GM20000 (cell line): ENCODE data around the gene ANKRD6.

Experiments used
- DNase-seq: peaks from one replicate; pipeline ENCODE4 v3.0.0; 2012; ENCODE audit warnings: low spot score
- CTCF ChIP-seq: IDR thresholded peaks from 2 replicates; pipeline ENCODE4 v1.5.1; 2012; ENCODE audit warnings: mild to moderate bottlenecking, control low read depth; ENCODE audit errors: extremely low read depth, missing control alignments

The ANKRD6 gene

GRCh38 chr6:89454300-89454699, 21.3 kb downstream of the ANKRD6 start:
- TF ChIP-seq CTCF, result no peak
- DNase-seq, result no peak

GRCh38 chr6:89458704-89459103, 25.8 kb downstream of the ANKRD6 start:
- no peak for TF ChIP-seq CTCF

GRCh38 chr6:89459501-89459900, 26.5 kb downstream of the ANKRD6 start:
- TF ChIP-seq CTCF, result no peak
- DNase-seq, result no peak

More at GRCh38 chr6:89458704-89459103, 25.8 kb downstream of the ANKRD6 start:
- DNase-seq, result no peak

GRCh38 chr6:89460713-89461112, 27.8 kb downstream of the ANKRD6 start:
- no peak for TF ChIP-seq CTCF
- DNase-seq, result no peak

- TF ChIP-seq CTCF, result no peak
- no peak for DNase-seq
These were observed 29.6 kb downstream of the ANKRD6 start for GRCh38 chr6:89462503-89462902.

GRCh38 chr6:89464295-89464694, 31.3 kb downstream of the ANKRD6 start:
- no peak for DNase-seq

GRCh38 chr6:89467437-89467836, 34.5 kb downstream of the ANKRD6 start:
- no peak for DNase-seq
- TF ChIP-seq CTCF, result no peak

More at GRCh38 chr6:89464295-89464694, 31.3 kb downstream of the ANKRD6 start:
- no peak for TF ChIP-seq CTCF

- TF ChIP-seq CTCF, result no peak
These were observed 36.0 kb downstream of the ANKRD6 start for GRCh38 chr6:89468998-89469397.

More at GRCh38 chr6:89468998-89469397, 36.0 kb downstream of the ANKRD6 start:
- DNase-seq, result no peak
